ENCODE measurements around the gene AKAP14.
"Not testable (repeated sequence)": the region's sequence is repeated elsewhere in the genome, so short reads cannot be mapped to it uniquely, and the experiment has no call there.

DNA sequence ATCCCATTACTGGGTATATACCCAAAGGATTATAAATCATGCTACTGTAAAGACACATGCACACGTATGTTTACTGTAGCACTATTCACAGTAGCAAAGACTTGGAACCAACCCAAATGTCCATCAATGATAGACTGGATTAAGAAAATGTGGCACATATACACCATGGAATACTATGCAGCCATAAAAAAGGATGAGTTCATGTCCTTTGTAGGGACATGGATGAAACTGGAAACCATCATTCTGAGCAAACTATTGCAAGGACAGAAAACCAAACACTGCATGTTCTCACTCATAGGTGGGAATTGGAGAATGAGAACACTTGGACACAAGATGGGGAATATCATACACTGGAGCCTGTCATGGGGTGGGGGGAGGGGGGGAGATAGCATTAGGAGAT lies 71.1 kb downstream of the AKAP14 start:
- TF ChIP-seq, protein P1, sequence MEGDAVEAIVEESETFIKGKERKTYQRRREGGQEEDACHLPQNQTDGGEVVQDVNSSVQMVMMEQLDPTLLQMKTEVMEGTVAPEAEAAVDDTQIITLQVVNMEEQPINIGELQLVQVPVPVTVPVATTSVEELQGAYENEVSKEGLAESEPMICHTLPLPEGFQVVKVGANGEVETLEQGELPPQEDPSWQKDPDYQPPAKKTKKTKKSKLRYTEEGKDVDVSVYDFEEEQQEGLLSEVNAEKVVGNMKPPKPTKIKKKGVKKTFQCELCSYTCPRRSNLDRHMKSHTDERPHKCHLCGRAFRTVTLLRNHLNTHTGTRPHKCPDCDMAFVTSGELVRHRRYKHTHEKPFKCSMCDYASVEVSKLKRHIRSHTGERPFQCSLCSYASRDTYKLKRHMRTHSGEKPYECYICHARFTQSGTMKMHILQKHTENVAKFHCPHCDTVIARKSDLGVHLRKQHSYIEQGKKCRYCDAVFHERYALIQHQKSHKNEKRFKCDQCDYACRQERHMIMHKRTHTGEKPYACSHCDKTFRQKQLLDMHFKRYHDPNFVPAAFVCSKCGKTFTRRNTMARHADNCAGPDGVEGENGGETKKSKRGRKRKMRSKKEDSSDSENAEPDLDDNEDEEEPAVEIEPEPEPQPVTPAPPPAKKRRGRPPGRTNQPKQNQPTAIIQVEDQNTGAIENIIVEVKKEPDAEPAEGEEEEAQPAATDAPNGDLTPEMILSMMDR (IDR thresholded peaks at IDR 0.05) = not testable (repeated sequence)
- not testable (repeated sequence) for TF ChIP-seq POLR2A (IDR thresholded peaks at IDR 0.05)
